DMS153 (cell line): ENCODE data around the gene DMRT3.
A peak's percentile ranks its signal among the peaks of the same experiment; 100 is the strongest.

Experiments used
- DNase-seq: peaks from one replicate; lab custom pipeline; 2025; lab: John Stamatoyannopoulos, UW

Gene DMRT3

GRCh38 chr9:1002678-1003077, 26.2 kb downstream of the DMRT3 start:
- no peak for DNase-seq

GRCh38 chr9:1005043-1005667, 28.7 kb downstream of the DMRT3 start:
- DNase-seq = no peak

GRCh38 chr9:1007312-1007711, 30.9 kb downstream of the DMRT3 start:
- DNase-seq = no peak

GRCh38 chr9:1008216-1008615, 31.8 kb downstream of the DMRT3 start:
- DNase-seq = no peak

- peak; percentile 43 for DNase-seq
Observed at GRCh38 chr9:1009101-1009707, 32.7 kb downstream of the DMRT3 start.

- no peak for DNase-seq
Observed at GRCh38 chr9:1013021-1013420, 36.6 kb downstream of the DMRT3 start.

GRCh38 chr9:1014225-1014624, 37.8 kb downstream of the DMRT3 start:
- DNase-seq = no peak

GRCh38 chr9:1014640-1015039, 38.2 kb downstream of the DMRT3 start:
- DNase-seq = no peak

- no peak for DNase-seq
Observed at GRCh38 chr9:1018121-1018520, 41.7 kb downstream of the DMRT3 start.

- DNase-seq = no peak
Observed at GRCh38 chr9:1024112-1024511, 47.7 kb downstream of the DMRT3 start.

GRCh38 chr9:1025131-1025530, 48.7 kb downstream of the DMRT3 start:
- no peak for DNase-seq

GRCh38 chr9:1026219-1026618, 49.8 kb downstream of the DMRT3 start:
- DNase-seq = no peak

- no peak for DNase-seq
Observed at GRCh38 chr9:1028501-1029190, 52.2 kb downstream of the DMRT3 start.

- peak; percentile 51 for DNase-seq
Observed at GRCh38 chr9:1031951-1032601, 55.6 kb downstream of the DMRT3 start.

GRCh38 chr9:1034271-1034670, 57.8 kb downstream of the DMRT3 start:
- DNase-seq = no peak

GRCh38 chr9:1039589-1039988, 63.1 kb downstream of the DMRT3 start:
- no peak for DNase-seq
